Dermis blood vessel endothelial cell (primary cell): ENCODE measurements around the gene MAP4K1. TPM values are rescaled to one million over a fixed set of nuclear protein-coding genes. Genes with fewer than 3 reads are reported as not detected.
A peak's percentile ranks its signal among the peaks of the same experiment; 100 is the strongest.
"Not testable (repeated sequence)": the region's sequence is repeated elsewhere in the genome, so short reads cannot be mapped to it uniquely, and the experiment has no call there.

ENCODE experiments used
- DNase-seq: peaks from one replicate; pipeline ENCODE4 v3.0.0; 2010
- total RNA-seq: library from RNA; depleted of rRNA; stranded (reverse); fragments of >200 nt; gene quantifications from 2 replicates; pipeline ENCODE4 v1.2.3, GENCODE V29; 2014

Gene MAP4K1
- total RNA-seq, 1 donor from 2014 or later = not detected

DNA sequence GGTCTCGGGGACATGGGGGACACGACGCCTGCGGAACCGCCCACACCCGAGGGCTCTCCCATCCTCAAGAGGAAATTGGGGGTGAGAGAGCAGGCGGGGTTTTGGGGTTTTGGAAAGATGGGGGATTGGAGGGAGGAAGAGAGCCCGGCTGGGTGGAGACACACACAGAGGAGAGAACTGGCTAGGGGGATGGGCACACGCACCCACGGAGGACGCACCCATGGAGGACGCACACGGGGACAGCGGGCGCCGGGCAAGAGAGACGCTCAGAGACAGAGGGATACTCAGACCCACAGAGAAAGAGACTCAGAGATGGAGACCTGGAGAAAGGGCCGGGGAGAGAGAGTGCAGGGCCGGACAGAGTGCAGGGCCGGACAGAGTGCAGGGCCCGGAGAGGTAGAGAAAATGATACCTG, 52.1 kb downstream of the MAP4K1 start:
- DNase-seq = no peak

DNA sequence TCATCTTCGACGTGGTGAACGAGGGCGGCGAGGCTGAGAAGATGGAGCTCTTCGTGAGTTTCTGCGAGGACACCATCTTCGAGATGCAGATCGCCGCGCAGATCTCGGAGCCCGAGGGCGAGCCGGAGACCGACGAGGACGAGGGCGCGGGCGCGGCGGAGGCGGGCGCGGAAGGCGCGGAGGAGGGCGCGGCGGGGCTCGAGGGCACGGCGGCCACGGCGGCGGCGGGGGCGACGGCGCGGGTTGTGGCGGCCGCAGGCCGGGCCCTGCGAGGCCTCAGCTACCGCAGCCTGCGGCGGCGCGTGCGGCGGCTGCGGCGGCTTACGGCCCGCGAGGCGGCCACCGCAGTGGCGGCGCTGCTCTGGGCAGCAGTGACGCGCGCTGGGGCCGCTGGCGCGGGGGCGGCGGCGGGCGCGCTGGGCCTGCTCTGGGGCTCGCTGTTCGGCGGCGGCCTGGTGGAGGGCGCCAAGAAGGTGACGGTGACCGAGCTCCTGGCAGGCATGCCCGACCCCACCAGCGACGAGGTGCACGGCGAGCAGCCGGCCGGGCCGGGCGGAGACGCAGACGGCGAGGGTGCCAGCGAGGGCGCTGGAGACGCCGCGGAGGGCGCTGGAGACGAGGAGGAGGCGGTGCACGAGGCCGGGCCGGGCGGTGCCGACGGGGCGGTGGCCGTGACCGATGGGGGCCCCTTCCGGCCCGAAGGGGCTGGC, 52.6 kb downstream of the MAP4K1 start:
- DNase-seq = no peak

DNA sequence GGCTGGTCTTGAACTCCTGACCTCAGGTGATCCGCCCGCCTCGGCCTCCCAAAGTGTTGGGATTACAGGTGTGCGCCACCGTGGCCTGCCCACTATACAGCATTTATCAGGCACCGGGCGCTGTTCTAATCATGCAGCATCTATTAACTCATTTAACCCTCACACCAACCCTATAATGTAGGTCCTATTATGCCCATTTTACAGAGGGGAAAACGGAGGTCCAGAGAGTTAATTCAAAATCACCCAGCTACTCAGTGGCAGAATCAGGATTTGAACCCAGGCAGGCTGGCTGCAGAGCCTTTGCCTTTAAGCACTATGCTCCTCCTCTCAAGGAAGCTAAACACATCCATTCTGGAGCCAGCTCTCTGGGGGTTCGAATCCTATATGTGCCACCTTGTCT, 54.3 kb downstream of the MAP4K1 start:
- DNase-seq = no peak

DNA sequence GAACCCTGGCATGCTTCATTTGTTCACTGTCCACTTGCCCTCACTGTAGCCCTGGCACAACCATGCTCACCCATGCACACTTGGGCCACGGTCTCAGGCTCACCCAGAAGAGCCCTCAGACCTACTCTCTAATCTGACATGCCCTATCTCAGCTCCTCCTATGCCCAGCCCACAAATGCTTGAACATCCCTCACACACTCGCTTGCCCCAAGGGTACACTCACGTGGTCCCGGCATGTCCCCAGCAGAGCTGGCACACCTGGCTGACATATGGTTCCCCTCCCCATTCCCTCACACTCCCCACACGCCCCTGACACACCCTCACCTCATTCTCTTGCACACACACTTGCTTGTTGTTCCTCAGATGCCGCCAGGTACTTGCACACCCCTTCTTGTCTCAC, 55.7 kb downstream of the MAP4K1 start:
- no peak for DNase-seq

DNA sequence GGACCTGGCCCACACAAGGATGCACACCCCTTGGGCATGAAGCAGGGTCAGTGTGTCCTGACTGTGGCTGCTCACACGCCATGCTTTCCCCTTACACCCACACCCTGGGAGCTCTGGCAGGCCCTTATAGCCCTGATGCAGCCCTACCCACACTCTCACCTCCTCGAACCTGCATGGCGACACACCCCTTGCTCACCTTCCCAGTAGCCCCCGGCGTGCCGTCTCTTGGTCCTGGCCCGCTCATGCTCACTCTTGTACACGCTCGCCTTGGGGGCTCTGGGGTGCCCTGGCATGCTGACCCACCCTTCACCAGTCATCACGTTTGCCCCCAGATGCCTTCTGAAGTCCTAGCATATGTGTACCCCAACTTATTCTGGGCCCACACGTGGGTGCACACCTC, 56.1 kb downstream of the MAP4K1 start:
- no peak for DNase-seq

DNA sequence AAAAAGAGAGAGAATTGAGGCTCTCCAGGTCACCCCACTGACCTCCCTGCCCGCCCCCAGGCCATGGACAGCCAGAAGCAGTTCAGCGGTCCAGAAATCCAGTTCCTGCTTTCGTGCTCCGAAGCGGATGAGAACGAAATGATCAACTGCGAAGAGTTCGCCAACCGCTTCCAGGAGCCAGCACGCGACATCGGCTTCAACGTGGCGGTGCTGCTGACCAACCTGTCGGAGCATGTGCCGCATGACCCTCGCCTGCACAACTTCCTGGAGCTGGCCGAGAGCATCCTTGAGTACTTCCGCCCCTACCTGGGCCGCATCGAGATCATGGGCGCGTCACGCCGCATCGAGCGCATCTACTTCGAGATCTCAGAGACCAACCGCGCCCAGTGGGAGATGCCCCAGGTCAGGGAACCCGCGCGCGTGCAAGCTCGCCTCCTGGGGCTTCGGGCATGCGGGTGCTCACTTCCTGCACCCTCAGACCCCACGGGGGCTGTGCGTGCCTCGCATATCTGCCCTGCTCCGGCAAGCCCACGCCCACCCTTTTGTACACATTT, 56.6 kb downstream of the MAP4K1 start:
- DNase-seq = no peak

DNA sequence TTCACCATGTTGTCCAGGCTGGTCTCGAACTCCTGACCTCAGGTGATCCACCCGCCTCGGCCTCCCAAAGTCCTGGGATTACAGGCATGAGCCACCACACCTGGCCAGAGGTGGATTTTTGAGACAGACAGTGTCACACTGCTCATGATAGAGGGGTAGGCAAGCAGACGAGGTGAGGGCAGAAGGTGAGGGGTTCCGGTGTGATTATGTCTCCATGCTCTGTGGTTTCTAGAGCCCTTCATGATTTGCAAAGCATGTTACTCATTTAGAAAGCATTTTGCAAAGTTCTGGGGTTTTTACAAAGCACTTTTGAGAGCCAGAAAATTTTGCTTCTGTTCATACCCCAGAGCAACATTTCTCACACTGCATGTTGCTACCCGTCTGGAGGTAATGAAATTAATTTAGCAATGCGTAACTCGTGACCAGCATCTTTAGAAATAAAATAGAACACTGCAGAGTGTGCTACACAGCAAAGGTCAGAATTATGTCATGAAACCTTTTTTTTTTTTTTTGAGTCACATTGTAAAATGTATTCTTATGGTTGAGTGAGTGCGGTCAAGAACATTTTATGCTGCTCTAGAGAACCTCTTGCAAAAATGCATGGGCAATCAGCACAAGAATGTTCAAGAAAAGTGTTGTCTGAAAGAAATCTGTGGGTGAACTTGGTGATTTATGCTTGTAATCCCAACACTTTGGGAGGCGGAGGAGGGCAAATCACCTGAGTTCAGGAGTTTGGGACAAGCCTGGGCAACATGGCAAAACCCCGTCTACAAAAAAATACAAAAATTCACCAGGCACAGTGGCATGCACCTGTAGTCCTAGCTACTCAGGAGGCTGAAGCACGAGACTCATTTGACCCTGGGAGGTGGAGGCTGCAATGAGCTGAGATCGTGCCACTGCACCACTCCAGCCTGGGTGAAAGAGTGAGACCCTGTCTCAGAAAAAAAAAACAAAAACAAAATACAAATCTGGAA, 58.0 kb downstream of the MAP4K1 start:
- DNase-seq = no peak

DNA sequence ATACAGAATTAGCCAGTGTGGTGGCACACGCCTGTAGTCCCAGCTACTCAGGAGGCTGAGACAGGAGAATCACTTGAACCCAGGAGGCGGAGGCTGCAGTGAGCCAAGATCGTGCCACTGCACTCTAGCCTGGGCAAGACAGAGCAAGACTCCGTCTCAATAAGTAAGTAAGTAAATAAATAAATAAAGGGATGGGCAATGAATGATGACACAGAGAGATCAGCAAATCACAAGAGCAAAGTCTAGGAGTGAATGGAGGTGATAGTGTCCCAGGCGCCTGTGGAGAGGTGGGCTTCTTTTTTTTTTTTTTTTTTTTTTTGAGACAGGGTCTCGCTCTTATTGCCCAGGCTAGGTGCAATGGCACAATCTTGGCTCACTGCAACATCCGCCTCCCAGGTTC, 58.8 kb downstream of the MAP4K1 start:
- DNase-seq = not testable (repeated sequence)

DNA sequence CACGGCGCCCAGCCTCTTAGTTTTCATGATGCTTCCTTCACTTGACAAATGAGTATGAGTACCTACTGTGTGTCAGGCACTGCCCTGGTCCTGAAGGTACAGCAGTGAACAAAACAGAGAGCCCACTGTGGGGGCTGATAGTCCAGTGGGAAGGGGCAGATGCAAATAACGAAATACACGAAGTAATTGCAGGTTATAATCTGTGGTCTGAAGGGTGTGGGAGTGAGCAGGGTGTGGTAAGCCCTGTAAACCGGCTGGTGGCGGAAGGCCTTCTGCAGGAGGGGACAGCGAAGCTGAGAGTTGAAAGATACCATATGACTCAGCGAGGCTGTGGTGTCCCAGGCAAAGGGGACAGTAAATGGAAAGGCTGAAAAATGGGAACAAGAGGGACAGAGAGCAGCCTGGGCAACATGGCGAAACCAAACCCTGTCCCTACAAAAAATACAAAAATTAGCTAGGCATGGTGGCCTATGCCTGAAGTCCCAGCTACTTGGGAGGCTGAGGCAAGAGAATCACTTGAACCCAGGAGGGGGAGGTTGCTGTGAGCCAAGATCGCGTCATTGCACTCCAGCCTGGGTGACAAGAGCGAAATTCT, 60.5 kb downstream of the MAP4K1 start:
- no peak for DNase-seq

DNA sequence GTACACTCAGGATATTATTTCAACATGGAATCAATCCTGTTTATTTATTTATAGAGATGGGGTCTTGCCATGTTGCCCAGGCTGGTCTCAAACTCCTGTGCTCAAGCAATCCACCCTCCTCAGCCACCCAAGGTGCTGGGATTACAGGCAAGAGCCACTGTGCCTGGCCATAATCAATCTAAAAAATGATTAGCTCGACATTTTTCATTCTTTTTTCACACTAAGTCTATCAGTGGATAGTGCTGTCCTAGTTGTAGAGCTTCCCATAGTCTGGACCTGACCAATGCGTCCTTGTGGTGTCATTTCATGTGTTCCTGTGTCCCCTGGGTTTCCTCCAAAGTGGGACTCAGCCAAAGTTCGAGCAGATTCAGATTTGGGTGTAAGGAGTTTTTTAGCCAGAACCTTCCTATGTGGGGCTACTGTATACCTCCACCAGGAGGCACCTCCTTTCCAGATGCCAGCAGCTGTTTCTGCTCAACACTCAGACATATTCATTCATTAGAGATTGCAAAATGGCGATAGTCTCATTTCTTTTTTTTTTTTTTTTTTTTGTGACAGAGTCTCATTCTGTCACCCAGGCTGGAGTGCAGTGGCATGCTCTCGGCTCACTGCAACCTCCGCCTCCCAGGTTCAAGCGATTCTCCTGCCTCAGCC, 61.1 kb downstream of the MAP4K1 start:
- no peak for DNase-seq

DNA sequence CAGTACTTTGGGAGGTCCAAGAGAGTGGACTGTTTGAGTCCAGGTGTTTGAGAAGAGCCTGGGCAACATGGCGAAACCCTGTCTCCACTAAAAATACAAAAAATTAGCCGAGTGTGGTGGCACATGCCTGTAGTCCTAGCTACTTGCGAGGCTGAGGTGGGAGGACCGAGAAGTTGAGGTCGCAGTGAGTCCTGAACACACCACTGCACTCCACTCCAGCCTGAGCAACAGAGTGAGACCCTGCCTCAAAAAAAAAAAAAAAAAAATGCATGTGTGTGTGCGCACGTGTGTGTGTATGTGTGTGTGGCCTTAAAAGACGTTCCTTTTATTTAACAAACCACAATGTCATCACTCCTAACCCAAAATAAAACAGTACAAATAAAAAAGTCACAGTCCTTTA, 62.6 kb downstream of the MAP4K1 start:
- no peak for DNase-seq

DNA sequence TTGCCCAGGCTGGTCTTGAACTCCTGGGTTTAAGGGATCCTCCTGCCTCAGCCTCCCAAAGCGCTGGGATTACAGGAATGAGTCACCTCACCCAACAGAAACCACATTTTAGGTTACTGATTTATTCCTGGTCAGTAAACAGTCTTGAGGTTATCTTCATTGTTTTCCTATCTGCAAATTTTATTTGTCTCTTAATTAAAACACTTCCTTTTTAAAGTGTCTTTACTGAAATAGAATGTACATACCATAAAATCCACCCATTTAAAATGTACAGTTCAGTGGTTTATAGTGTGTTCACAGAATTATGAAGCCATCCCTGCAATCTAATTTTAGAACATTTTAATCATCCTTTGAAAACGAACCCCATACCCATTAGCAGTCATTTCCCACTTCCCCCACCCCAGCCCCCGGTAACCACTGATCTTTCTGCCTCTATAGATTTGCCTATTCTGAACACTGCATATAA, 63.0 kb downstream of the MAP4K1 start:
- no peak for DNase-seq

DNA sequence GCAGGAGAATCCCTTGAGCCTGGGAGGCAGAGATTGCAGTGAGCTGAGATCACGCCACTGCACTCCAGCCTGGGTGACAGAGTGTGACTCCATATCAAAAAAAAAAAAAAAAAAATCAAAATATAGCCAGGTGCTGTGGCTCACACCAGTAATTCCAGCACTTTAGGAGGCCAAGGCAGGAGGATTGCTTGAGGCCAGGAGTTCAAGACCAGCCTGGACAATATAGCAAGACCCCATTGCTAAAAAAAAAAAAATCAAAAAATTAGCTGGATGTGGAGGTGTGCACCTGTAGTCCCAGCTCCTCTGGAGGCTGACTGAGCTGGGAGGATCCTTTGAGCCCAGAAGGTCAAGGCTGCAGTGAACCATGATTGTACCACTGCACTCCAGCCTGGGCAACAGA, 64.5 kb downstream of the MAP4K1 start:
- not testable (repeated sequence) for DNase-seq

DNA sequence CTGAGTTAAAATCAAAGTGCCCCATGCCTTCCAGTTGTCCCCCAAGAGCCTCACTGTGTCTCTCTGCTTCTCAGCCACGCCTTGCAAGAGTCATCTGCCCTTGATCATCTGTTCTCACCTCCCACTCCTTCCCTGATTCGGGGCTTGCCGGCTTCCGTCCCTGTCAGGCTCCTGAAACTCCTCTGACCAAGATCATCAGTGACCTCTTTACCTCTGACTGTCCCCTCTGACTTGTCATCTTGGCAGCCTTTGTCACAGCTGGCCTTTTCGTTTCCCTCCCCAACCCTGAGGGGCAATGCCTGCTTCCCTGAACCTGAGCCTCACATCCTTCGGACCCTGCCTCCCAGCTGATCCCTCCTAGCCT, 66.3 kb downstream of the MAP4K1 start:
- no peak for DNase-seq

DNA sequence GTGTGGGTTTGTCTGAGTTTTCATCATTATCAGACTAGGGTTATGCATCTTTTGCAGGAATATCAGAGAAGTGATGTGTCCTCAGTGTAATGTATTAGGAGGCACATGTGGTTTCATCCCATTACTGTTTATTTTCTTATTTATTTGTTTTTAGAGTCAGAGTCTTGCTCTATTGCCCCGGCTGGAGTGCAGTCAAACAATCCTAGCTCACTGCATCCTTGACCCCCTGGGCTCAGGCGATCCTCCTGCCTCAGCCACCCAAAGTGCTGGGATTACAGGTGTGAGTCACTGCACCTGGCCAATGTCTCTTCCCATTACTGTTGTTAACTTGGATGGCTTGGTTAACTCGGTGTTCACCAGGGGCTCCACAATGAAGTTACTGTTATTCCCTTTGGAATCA, 67.4 kb downstream of the MAP4K1 start:
- no peak for DNase-seq

DNA sequence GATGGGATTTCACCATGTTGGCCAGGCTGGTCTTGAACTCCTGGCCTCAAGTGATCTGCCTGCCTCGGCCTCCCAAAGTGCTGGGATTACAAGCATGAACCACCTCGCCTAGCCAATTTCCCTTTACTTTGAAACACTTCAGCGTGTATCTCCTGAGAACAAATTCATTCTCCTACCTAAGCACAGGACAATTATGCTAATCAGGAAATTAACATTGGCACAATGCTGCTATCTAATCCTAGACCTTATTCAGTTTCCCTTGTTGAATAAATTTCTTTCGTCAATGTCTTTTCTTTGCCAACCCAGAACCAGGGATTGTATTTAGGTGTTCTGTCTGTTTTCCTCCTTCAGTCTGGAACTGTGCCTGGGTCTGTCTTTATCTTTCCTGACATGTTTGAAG, 67.8 kb downstream of the MAP4K1 start:
- DNase-seq = no peak

DNA sequence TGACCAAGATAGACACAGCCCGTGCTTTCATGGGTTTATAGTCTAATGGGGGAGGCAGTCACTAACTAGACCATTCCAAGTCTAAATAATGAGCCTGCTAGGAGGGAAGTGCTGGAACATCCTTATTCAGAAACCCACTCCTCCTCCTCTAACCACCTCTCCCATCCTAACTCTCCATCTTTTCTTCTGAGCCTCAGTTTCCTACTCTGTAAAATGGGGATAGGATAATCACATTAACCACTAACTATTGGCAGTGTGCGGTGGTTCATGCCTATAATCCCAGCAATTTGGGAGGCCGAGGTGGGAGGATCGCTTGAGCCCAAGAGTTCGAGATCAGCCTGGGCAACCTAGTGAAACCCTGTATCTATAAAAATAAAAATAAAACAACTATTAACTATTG, 68.7 kb downstream of the MAP4K1 start:
- DNase-seq = no peak

DNA sequence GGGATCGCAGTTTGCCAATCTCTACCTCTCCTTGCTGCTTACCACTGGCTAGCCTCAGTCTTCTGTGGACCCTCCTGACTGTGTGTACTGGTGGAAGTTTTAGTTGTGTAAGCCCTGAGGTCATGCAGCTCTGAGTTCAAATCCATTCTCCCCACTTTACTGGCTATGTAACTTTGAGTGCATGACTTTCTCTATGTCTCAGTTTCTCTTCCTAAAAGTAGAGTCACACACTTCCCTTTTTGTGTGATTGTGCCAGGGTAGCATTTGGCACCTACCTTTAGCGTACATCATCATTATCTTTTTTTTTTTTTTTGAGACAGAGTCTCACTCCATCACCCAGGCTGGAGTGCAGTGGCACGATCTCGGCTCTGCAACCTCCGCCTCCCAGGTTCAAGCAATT, 70.3 kb downstream of the MAP4K1 start:
- DNase-seq = no peak

DNA sequence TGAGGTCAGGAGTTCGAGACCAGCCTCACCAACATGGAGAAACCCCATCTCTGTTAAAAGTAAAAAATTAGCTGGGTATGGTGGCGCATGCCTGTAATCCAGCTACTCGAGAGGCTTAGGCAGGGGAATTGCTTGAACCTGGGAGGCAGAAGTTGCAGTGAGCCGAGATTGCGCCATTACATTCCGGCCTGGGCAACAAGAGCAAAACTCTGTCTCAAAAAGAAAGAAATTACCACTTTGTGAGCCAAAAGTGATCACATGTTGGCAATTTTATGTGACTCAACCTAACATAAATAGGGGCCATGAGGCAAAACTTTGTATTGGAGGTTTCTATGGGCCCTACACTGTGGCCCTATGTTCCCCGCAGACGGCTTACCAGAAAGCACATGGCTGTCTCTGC, 72.2 kb downstream of the MAP4K1 start:
- no peak for DNase-seq

DNA sequence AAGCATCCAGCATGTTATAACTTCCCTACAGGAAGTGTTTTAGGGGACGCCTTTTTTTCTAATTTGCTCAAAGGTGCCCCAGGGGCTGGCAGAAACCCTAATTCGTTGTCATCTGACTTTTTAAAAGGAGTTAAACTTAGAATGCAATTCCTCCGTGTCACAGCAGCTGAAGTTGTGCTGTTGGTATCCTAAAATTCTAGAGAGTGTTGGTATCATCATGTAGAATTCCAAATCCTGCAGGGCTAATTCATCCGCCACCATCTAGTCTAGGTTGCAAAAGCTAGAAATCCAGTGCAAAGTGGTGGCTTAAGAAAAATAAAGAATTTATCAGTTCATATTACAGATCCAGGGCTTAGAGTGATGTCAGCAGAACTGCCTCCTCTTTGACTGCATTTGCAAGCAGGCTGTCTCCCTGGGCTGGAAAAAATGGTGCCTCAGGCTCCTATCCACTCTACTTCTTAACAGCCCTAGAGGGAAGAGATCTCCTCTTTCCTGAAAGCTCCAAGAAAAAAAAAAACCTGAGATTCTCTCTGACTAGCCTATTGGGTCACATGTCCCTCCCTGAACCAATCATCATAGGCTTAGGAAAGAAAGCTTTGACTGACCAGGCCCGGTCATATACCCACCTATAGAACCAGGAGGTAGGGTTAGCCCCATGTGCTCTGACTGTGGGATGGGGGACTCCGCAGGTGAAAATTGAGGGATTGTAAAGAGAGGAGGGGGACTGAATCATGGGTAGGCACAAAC, 73.0 kb downstream of the MAP4K1 start:
- no peak for DNase-seq

DNA sequence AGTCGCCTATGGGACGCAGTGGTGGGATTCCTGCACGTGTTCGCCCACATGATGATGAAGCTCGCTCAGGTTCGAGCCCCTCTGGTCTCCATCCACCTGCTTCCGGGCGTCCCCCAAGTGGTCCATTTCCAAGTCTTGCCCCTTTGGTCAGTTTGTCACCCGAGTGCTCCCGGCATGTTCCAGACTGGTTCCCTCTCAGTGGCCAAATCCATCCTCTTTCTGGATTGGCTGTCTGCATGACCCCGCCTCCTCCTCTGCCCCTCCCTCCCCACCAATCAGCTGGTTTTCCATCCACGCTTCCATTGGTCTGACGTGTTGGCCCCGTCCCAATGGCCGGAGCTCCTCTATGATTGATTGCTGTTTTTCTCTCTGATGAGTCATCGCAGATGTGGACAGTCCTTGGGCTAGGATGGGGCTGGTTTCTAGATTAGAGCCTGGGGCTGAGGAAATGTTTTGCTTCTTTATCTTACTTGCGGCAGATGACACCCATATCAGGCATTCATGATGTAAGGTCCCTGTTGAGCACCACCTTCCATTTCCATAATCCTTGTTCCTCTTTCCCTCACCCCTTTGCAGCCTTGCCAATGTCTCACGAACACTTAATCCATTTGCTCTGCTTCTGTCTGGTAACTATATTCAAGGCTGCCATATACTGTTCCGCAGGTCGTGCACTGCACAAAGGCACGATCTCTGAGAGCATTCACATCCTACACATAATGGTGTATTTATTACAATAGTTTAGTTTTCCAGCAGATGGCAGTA, 73.8 kb downstream of the MAP4K1 start:
- peak; percentile 82 for DNase-seq
